Cardiac muscle cell (in vitro differentiated cells and primary cell): ENCODE measurements around the gene KAT7. TPM values are rescaled to one million over a fixed set of nuclear protein-coding genes. Genes with fewer than 3 reads are reported as not detected.
A peak's percentile ranks its signal among the peaks of the same experiment; 100 is the strongest.
"Not testable (repeated sequence)": the region's sequence is repeated elsewhere in the genome, so short reads cannot be mapped to it uniquely, and the experiment has no call there.

Experiments used
- DNase-seq, 2 donors: peaks; one replicate each; pipeline versions ENCODE4 v3.0.0 to v3.0.0-alpha.2; 2010 to 2017; ENCODE audit warnings: low read depth in 1 of 2, low spot score in 1 of 2
- H3K27ac ChIP-seq: fragments of 200-600 bp; sonication (generic); 2 replicates; pipeline ENCODE4 v1.5.1; 2016
- H3K27me3 ChIP-seq: fragments of 200-600 bp; sonication (generic); 2 replicates; pipeline ENCODE4 v1.6.0; 2016; ENCODE audit warnings: control low read depth
- H3K36me3 ChIP-seq: fragments of 200-600 bp; sonication (generic); 2 replicates; pipeline ENCODE4 v1.5.1; 2016; ENCODE audit warnings: control low read depth
- H3K4me1 ChIP-seq: fragments of 200-600 bp; sonication (generic); 2 replicates; pipeline ENCODE4 v1.8.1; 2017; ENCODE audit warnings: low read depth, mild to moderate bottlenecking, mixed run types
- H3K4me3 ChIP-seq: fragments of 200-600 bp; sonication (generic); 2 replicates; pipeline ENCODE4 v1.5.1; 2016; ENCODE audit warnings: mild to moderate bottlenecking
- H3K9me3 ChIP-seq: fragments of 200-600 bp; sonication (generic); 2 replicates; pipeline ENCODE4 v1.5.1; 2017; ENCODE audit warnings: low read depth, mild to moderate bottlenecking, control low read depth
- polyA plus RNA-seq: library from polyadenylated mRNA; unstranded; fragments of >200 nt; fragmentation: Nextera tagmentation; extraction: Ambion mirVana; gene quantifications from 2 replicates; pipeline ENCODE4 v1.2.1, GENCODE V29; 2016
- total RNA-seq: library from RNA; depleted of rRNA; stranded (reverse); fragments of >200 nt; gene quantifications from 2 replicates; pipeline ENCODE4 v1.2.3, GENCODE V29; 2016
- TF ChIP-seq, protein P1 (sequence below): IDR thresholded peaks from 2 replicates; pipeline ENCODE4 v1.5.1; 2012; ENCODE audit warnings: low read depth, mild to moderate bottlenecking, low read length

The KAT7 gene
- total and polyA plus RNA-seq, 2 experiments from 2014 or later: 30.0 to 33.1 TPM

- Histone ChIP-seq H3K4me1 (peaks cover 14% of the 10 kb centered on the region), H3K4me3 (no peak overlapping the region), H3K27me3 (no peaks in the 10 kb centered on the region), H3K36me3 (no peaks in the 10 kb centered on the region), H3K27ac (no peak overlapping the region), H3K9me3 (no peaks in the 10 kb centered on the region)
- DNase-seq: no peak
- TF ChIP-seq, protein P1, sequence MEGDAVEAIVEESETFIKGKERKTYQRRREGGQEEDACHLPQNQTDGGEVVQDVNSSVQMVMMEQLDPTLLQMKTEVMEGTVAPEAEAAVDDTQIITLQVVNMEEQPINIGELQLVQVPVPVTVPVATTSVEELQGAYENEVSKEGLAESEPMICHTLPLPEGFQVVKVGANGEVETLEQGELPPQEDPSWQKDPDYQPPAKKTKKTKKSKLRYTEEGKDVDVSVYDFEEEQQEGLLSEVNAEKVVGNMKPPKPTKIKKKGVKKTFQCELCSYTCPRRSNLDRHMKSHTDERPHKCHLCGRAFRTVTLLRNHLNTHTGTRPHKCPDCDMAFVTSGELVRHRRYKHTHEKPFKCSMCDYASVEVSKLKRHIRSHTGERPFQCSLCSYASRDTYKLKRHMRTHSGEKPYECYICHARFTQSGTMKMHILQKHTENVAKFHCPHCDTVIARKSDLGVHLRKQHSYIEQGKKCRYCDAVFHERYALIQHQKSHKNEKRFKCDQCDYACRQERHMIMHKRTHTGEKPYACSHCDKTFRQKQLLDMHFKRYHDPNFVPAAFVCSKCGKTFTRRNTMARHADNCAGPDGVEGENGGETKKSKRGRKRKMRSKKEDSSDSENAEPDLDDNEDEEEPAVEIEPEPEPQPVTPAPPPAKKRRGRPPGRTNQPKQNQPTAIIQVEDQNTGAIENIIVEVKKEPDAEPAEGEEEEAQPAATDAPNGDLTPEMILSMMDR: no peak
Measured at GRCh38 chr17:49757151-49757777, 31.2 kb upstream of the KAT7 start.

- H3K27me3 ChIP-seq, H3K4me3 ChIP-seq, H3K27ac ChIP-seq, H3K36me3 ChIP-seq, H3K9me3 ChIP-seq, DNase-seq: not testable (repeated sequence)
- peaks cover 12% of the 10 kb centered on the region for H3K4me1 ChIP-seq
Measured at GRCh38 chr17:49758464-49759010, 29.9 kb upstream of the KAT7 start.

GRCh38 chr17:49759203-49759602, 29.3 kb upstream of the KAT7 start:
- Histone ChIP-seq H3K4me3 (no peak overlapping the region), H3K4me1 (peaks cover 12% of the 10 kb centered on the region)

DNA sequence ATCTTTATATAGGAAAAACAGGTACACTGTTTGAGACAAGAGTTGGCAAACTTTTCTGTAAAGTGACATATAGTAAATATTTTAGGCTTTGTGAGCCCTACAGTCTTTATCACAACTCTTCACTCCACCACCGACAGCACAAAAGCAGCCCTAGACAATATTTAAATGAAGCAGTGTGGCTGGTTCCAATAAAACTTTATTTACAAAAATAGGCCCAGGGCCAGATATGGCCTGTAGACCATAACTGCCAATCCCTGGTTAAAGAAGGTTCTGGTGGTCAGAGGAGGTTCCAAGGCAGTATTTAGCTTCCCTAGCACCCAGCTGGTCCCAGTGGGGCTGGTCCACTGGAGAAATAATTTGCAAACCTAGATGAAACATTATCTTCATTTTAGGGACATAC, 28.2 kb upstream of the KAT7 start:
- H3K4me3 ChIP-seq: no peak overlapping the region
- H3K9me3 ChIP-seq: no peaks in the 10 kb centered on the region
- H3K27ac ChIP-seq: no peak overlapping the region
- no peaks in the 10 kb centered on the region for H3K27me3 ChIP-seq
- TF ChIP-seq, protein P1: no peak
- DNase-seq: no peak
- peaks cover 16% of the 10 kb centered on the region for H3K4me1 ChIP-seq
- H3K36me3 ChIP-seq: no peaks in the 10 kb centered on the region

More at GRCh38 chr17:49759203-49759602, 29.3 kb upstream of the KAT7 start:
- Histone ChIP-seq H3K36me3 (no peaks in the 10 kb centered on the region), H3K27me3 (no peaks in the 10 kb centered on the region), H3K9me3 (no peaks in the 10 kb centered on the region), H3K27ac (peak overlapping the region; percentile 8)
- TF ChIP-seq, protein P1: no peak
- no peak for DNase-seq

GRCh38 chr17:49760932-49761558, 27.4 kb upstream of the KAT7 start:
- no peak for DNase-seq
- peaks cover 9% of the 10 kb centered on the region for H3K4me1 ChIP-seq
- no peak overlapping the region for H3K27ac ChIP-seq
- TF ChIP-seq, protein P1: no peak
- H3K4me3 ChIP-seq: no peak overlapping the region
- peaks cover 4% of the 10 kb centered on the region for H3K27me3 ChIP-seq
- no peaks in the 10 kb centered on the region for H3K36me3 ChIP-seq
- H3K9me3 ChIP-seq: no peaks in the 10 kb centered on the region
